HG03060 (cell line): ENCODE measurements around the gene FAM209A.
"Not testable (repeated sequence)": the region's sequence is repeated elsewhere in the genome, so short reads cannot be mapped to it uniquely, and the experiment has no call there.

ENCODE experiments used
- ATAC-seq: cut with Tn5 transposase; IDR thresholded peaks from one replicate; pipeline ENCODE4 v1.9.1; 2021; ENCODE audit warnings: low read depth, moderate number of reproducible peaks; ENCODE audit not compliant: unreplicated experiment

The FAM209A gene

GRCh38 chr20:56524444-56524843 lies at the start of gene FAM209A:
Gene FAM209A (plus strand): TSS chr20:56524744. CDS start chr20:56524809, 65 bp downstream.
- not testable (repeated sequence) for ATAC-seq

GRCh38 chr20:56483970-56484369 lies 40.6 kb upstream of the FAM209A start:
- no peak for ATAC-seq

- no peak for ATAC-seq
Observed at GRCh38 chr20:56487216-56487615, 37.3 kb upstream of the FAM209A start.

GRCh38 chr20:56488566-56488965 lies 36.0 kb upstream of the FAM209A start:
- no peak for ATAC-seq

- no peak for ATAC-seq
Observed at GRCh38 chr20:56501116-56501515, 23.4 kb upstream of the FAM209A start.

- ATAC-seq: no peak
Observed at GRCh38 chr20:56503916-56504315, 20.6 kb upstream of the FAM209A start.

GRCh38 chr20:56504373-56505005 lies 20.1 kb upstream of the FAM209A start:
- ATAC-seq: no peak

- ATAC-seq: no peak
Observed at GRCh38 chr20:56506103-56506502, 18.4 kb upstream of the FAM209A start.

- ATAC-seq: no peak
Observed at GRCh38 chr20:56511926-56512325, 12.6 kb upstream of the FAM209A start.

- no peak for ATAC-seq
Observed at GRCh38 chr20:56513161-56514150, 11.1 kb upstream of the FAM209A start.

- no peak for ATAC-seq
Observed at GRCh38 chr20:56516631-56517030, 7.9 kb upstream of the FAM209A start.

GRCh38 chr20:56517211-56517610 lies 7.3 kb upstream of the FAM209A start:
- no peak for ATAC-seq

GRCh38 chr20:56517641-56518040 lies 6.9 kb upstream of the FAM209A start:
- ATAC-seq: no peak

GRCh38 chr20:56518126-56518525 lies 6.4 kb upstream of the FAM209A start:
- no peak for ATAC-seq

- ATAC-seq: no peak
Observed at GRCh38 chr20:56518721-56519398, 5.7 kb upstream of the FAM209A start.

- no peak for ATAC-seq
Observed at GRCh38 chr20:56519551-56519950, 5.0 kb upstream of the FAM209A start.

- no peak for ATAC-seq
Observed at GRCh38 chr20:56520180-56520579, 4.4 kb upstream of the FAM209A start.

- ATAC-seq: not testable (repeated sequence)
Observed at GRCh38 chr20:56520746-56521354, 3.7 kb upstream of the FAM209A start.

GRCh38 chr20:56522311-56522710 lies 2.2 kb upstream of the FAM209A start:
- ATAC-seq: no peak

GRCh38 chr20:56527521-56527920 lies 3.0 kb downstream of the FAM209A start:
- ATAC-seq: no peak

- not testable (repeated sequence) for ATAC-seq
Observed at GRCh38 chr20:56532946-56533345, 8.4 kb downstream of the FAM209A start, which contains the start of gene FAM209B. Gene FAM209B (plus strand): TSS chr20:56533246. CDS start chr20:56533342, 96 bp downstream.
